SK-N-SH (cell line): Measurements from ENCODE around the gene SPATA21. TPM values are rescaled to one million over a fixed set of nuclear protein-coding genes. Genes with fewer than 3 reads are reported as not detected.

Experiments used
- CTCF ChIA-PET: fragments of 300-600, 350-600 bp; formaldehyde crosslinking; extraction: SDS; loops from one replicate; lab custom pipeline; 2021; lab: Yijun Ruan, JAX
- POLR2A ChIA-PET: fragments of 350-600 bp; sonication (Branson Sonifier 250); formaldehyde crosslinking; extraction: SDS; loops from one replicate; lab custom pipeline; 2020; ENCODE audit warnings: antibody characterized with exemption, inconsistent platforms; lab: Yijun Ruan, JAX
- DNase-seq: peaks from one replicate; pipeline ENCODE4 v3.0.0; 2012
- H2AFZ ChIP-seq: fragments of 200-600 bp; sonication (generic); 2 replicates; pipeline ENCODE4 v1.8.1; 2016; ENCODE audit warnings: antibody characterized with exemption, mild to moderate bottlenecking, low read depth
- H3F3A ChIP-seq: fragments of 200-600 bp; sonication (generic); replicated peaks from 2 replicates; pipeline ENCODE3; 2016; ENCODE audit warnings: antibody characterized with exemption, mild to moderate bottlenecking; ENCODE audit not compliant: insufficient read depth
- H3K27ac ChIP-seq, 2 experiments: fragments of 200-500 bp in 1 of 2; fragments of 200-600 bp in 1 of 2; sonication (Bioruptor generic) in 1 of 2; sonication (generic), shearing (Covaris generic) in 1 of 2; 2 replicates each; pipeline versions ENCODE4 v1.5.1 to v1.6.1; 2014 to 2016; ENCODE audit warnings: low read depth in 2 of 2, inconsistent platforms in 1 of 2, low read length in 1 of 2, mild to moderate bottlenecking in 1 of 2, mixed read lengths in 1 of 2
- H3K27me3 ChIP-seq: fragments of 200-600 bp; sonication (generic), shearing (Covaris generic); 2 replicates; pipeline ENCODE4 v1.6.1; 2016; ENCODE audit warnings: mixed run types; ENCODE audit not compliant: insufficient read depth
- H3K36me3 ChIP-seq, 2 experiments: fragments of 200-500 bp in 1 of 2; fragments of 200-600 bp in 1 of 2; sonication (Bioruptor generic) in 1 of 2; sonication (generic) in 1 of 2; replicated peaks in 1 of 2; 2 replicates each; pipeline versions ENCODE3 to v1.5.1; 2014 to 2016; ENCODE audit warnings: low read length in 1 of 2, mild to moderate bottlenecking in 1 of 2; ENCODE audit not compliant: insufficient read depth in 2 of 2, control insufficient read depth in 1 of 2
- H3K4me1 ChIP-seq, 2 experiments: fragments of 200-500 bp in 1 of 2; fragments of 200-600 bp in 1 of 2; sonication (Bioruptor generic) in 1 of 2; sonication (generic), shearing (Covaris generic) in 1 of 2; 2 replicates each; pipeline versions ENCODE4 v1.5.1 to v1.6.1; 2014 to 2016; ENCODE audit warnings: low read depth in 1 of 2, low read length in 1 of 2, mixed run types in 1 of 2; ENCODE audit not compliant: insufficient read depth in 2 of 2, control insufficient read depth in 1 of 2
- H3K4me2 ChIP-seq: fragments of 200-600 bp; sonication (generic), shearing (Covaris generic); 2 replicates; pipeline ENCODE4 v1.6.1; 2017; ENCODE audit warnings: mixed run types
- H3K4me3 ChIP-seq, 2 experiments: fragments of 200-500 bp in 1 of 2; fragments of 200-600 bp in 1 of 2; sonication (Bioruptor generic) in 1 of 2; sonication (generic), shearing (Covaris generic) in 1 of 2; 2 replicates each; pipeline versions ENCODE4 v1.5.1 to v1.8.1; 2014 to 2016; ENCODE audit warnings: low read depth in 2 of 2, inconsistent platforms in 1 of 2, low read length in 1 of 2, mild to moderate bottlenecking in 1 of 2, mixed read lengths in 1 of 2, moderate library complexity in 1 of 2
- H3K79me2 ChIP-seq: fragments of 200-600 bp; sonication (generic); 2 replicates; pipeline ENCODE4 v1.8.1; 2017; ENCODE audit warnings: mild to moderate bottlenecking; ENCODE audit not compliant: insufficient read depth
- H3K9ac ChIP-seq: fragments of 200-600 bp; sonication (generic); 2 replicates; pipeline ENCODE4 v1.6.1; 2017; ENCODE audit warnings: mixed run types
- H3K9me2 ChIP-seq: fragments of 200-600 bp; sonication (generic); 2 replicates; pipeline ENCODE4 v1.6.1; 2017; ENCODE audit warnings: mixed run types
- H3K9me3 ChIP-seq: fragments of 200-600 bp; sonication (generic); 2 replicates; pipeline ENCODE4 v1.6.1; 2017; ENCODE audit warnings: mixed run types, mild to moderate bottlenecking, moderate library complexity
- H4K20me1 ChIP-seq: fragments of 200-600 bp; sonication (generic); 2 replicates; pipeline ENCODE4 v1.6.1; 2017; ENCODE audit warnings: mild to moderate bottlenecking, mixed run types; ENCODE audit not compliant: insufficient read depth
- ELF1 ChIP-seq: IDR thresholded peaks from 2 replicates; pipeline ENCODE4 v1.4.0; 2012
- EZH2phosphoT487 ChIP-seq: fragments of 200-600 bp; sonication (generic); IDR thresholded peaks from 2 replicates; pipeline ENCODE4 v1.6.1; 2017; ENCODE audit warnings: low read depth, mixed run types, mild to moderate bottlenecking, antibody characterized with exemption, moderate library complexity, borderline replicate concordance
- FOXJ3 ChIP-seq: sonication (generic); formaldehyde crosslinking; IDR thresholded peaks from 2 replicates; pipeline ENCODE4 v1.5.1; 2020; ENCODE audit warnings: mild to moderate bottlenecking, missing genetic modification reagents
- FOXM1 ChIP-seq: IDR thresholded peaks from 2 replicates; pipeline ENCODE4 v1.4.0; 2012; ENCODE audit warnings: low read depth, mild to moderate bottlenecking
- GATA2 ChIP-seq: sonication (generic); formaldehyde crosslinking; IDR thresholded peaks from 2 replicates; pipeline ENCODE4 v1.5.0; 2020; ENCODE audit warnings: mild to moderate bottlenecking, missing genetic modification reagents
- JUND ChIP-seq: IDR thresholded peaks from 2 replicates; pipeline ENCODE4 v1.4.0; 2012
- MEF2A ChIP-seq: IDR thresholded peaks from 2 replicates; pipeline ENCODE4 v1.4.0; 2012; ENCODE audit warnings: low read depth, borderline replicate concordance
- RAD21 ChIP-seq: IDR thresholded peaks from 2 replicates; pipeline ENCODE4 v1.6.1; 2012; ENCODE audit warnings: mild to moderate bottlenecking, low read length
- RFX5 ChIP-seq: IDR thresholded peaks from 2 replicates; pipeline ENCODE4 v1.6.1; 2012; ENCODE audit warnings: mild to moderate bottlenecking, improper control_type of control experiment, low read length
- RXRA ChIP-seq: IDR thresholded peaks from 2 replicates; pipeline ENCODE4 v1.4.0; 2012; ENCODE audit warnings: low read depth, mild to moderate bottlenecking, borderline replicate concordance
- TAF1 ChIP-seq: IDR thresholded peaks from 2 replicates; pipeline ENCODE4 v1.6.1; 2012; ENCODE audit warnings: low read depth, mild to moderate bottlenecking, low read length, moderate library complexity, borderline replicate concordance
- TCF12 ChIP-seq: IDR thresholded peaks from 2 replicates; pipeline ENCODE4 v1.4.0; 2012
- WGBS: methylation state at CpG from one replicate; pipeline ENCODE4 v1.1.6; 2017; ENCODE audit warnings: low lambda C conversion rate; 5-methylcytosine and 5-hydroxymethylcytosine counted together
- polyA plus RNA-seq, 3 experiments: library from polyadenylated mRNA; depleted of rRNA; stranded (reverse); fragments of >200 nt; gene quantifications; 2 replicates each; pipeline ENCODE4 v1.2.3, GENCODE V29; 2012
- TF ChIP-seq, protein P1 (sequence below): IDR thresholded peaks from 2 replicates; pipeline ENCODE4 v1.4.0; 2012; ENCODE audit warnings: low read depth, borderline replicate concordance
- TF ChIP-seq, protein P2 (sequence below): fragments of 150-350 bp; IDR thresholded peaks from 2 replicates; pipeline ENCODE4 v1.6.1; 2017; ENCODE audit warnings: antibody characterized with exemption, low read length, low read depth, borderline replicate concordance
- TF ChIP-seq, protein P3 (sequence below): fragments of 150-350 bp; IDR thresholded peaks from 2 replicates; pipeline ENCODE4 v1.6.1; 2016; ENCODE audit warnings: mild to moderate bottlenecking, low read depth, low read length
- TF ChIP-seq, protein P4 (sequence below): IDR thresholded peaks from 2 replicates; pipeline ENCODE4 v1.6.1; 2012; ENCODE audit warnings: mild to moderate bottlenecking, low read depth, low read length, moderate library complexity

Gene SPATA21
- polyA plus RNA-seq, 1 of the 3 experiments (the other 2 are of a cell fraction), result 0.10 TPM

DNA sequence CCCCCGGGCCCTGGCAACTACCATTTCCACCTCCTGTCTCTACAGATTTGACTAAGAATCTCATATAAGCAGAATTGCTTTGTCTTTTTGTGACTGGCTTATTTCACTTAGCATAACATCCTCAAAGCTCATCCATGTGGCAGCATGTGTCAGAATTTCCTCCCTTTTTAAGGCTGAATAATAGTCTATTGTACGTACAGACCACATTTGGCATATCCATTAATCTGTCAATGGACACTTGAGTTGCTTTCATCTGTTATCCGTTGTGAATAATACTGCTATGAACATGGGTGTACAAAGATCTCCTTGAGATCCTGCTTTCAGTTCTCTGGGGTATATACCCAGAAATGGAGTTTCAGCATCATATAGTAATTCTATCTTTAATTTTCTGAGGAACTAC is 24.0 kb downstream of the SPATA21 start:
- no peak for TF ChIP-seq MEF2A
- no peak for TF ChIP-seq JUND
- TF ChIP-seq TAF1, result no peak
- TF ChIP-seq, protein P1, sequence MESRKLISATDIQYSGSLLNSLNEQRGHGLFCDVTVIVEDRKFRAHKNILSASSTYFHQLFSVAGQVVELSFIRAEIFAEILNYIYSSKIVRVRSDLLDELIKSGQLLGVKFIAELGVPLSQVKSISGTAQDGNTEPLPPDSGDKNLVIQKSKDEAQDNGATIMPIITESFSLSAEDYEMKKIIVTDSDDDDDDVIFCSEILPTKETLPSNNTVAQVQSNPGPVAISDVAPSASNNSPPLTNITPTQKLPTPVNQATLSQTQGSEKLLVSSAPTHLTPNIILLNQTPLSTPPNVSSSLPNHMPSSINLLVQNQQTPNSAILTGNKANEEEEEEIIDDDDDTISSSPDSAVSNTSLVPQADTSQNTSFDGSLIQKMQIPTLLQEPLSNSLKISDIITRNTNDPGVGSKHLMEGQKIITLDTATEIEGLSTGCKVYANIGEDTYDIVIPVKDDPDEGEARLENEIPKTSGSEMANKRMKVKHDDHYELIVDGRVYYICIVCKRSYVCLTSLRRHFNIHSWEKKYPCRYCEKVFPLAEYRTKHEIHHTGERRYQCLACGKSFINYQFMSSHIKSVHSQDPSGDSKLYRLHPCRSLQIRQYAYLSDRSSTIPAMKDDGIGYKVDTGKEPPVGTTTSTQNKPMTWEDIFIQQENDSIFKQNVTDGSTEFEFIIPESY, result no peak
- no peak for TF ChIP-seq EZH2phosphoT487
- TF ChIP-seq FOXM1, result no peak
- TF ChIP-seq GATA2 (CRISPR knock-in tag), result no peak
- TF ChIP-seq RAD21, result no peak
- no peak for TF ChIP-seq RFX5
- TF ChIP-seq, protein P2, sequence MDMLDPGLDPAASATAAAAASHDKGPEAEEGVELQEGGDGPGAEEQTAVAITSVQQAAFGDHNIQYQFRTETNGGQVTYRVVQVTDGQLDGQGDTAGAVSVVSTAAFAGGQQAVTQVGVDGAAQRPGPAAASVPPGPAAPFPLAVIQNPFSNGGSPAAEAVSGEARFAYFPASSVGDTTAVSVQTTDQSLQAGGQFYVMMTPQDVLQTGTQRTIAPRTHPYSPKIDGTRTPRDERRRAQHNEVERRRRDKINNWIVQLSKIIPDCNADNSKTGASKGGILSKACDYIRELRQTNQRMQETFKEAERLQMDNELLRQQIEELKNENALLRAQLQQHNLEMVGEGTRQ, result no peak
- TF ChIP-seq, protein P3, sequence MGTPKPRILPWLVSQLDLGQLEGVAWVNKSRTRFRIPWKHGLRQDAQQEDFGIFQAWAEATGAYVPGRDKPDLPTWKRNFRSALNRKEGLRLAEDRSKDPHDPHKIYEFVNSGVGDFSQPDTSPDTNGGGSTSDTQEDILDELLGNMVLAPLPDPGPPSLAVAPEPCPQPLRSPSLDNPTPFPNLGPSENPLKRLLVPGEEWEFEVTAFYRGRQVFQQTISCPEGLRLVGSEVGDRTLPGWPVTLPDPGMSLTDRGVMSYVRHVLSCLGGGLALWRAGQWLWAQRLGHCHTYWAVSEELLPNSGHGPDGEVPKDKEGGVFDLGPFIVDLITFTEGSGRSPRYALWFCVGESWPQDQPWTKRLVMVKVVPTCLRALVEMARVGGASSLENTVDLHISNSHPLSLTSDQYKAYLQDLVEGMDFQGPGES, result no peak
- TF ChIP-seq FOXJ3, result no peak
- TF ChIP-seq RXRA, result no peak
- no peak for TF ChIP-seq TCF12
- TF ChIP-seq, protein P4, sequence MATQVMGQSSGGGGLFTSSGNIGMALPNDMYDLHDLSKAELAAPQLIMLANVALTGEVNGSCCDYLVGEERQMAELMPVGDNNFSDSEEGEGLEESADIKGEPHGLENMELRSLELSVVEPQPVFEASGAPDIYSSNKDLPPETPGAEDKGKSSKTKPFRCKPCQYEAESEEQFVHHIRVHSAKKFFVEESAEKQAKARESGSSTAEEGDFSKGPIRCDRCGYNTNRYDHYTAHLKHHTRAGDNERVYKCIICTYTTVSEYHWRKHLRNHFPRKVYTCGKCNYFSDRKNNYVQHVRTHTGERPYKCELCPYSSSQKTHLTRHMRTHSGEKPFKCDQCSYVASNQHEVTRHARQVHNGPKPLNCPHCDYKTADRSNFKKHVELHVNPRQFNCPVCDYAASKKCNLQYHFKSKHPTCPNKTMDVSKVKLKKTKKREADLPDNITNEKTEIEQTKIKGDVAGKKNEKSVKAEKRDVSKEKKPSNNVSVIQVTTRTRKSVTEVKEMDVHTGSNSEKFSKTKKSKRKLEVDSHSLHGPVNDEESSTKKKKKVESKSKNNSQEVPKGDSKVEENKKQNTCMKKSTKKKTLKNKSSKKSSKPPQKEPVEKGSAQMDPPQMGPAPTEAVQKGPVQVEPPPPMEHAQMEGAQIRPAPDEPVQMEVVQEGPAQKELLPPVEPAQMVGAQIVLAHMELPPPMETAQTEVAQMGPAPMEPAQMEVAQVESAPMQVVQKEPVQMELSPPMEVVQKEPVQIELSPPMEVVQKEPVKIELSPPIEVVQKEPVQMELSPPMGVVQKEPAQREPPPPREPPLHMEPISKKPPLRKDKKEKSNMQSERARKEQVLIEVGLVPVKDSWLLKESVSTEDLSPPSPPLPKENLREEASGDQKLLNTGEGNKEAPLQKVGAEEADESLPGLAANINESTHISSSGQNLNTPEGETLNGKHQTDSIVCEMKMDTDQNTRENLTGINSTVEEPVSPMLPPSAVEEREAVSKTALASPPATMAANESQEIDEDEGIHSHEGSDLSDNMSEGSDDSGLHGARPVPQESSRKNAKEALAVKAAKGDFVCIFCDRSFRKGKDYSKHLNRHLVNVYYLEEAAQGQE, result no peak
- no peak for TF ChIP-seq ELF1
- H3K79me2 ChIP-seq, result no peaks in the 10 kb centered on the region
- no peaks in the 10 kb centered on the region for H3F3A ChIP-seq
- H3K4me3 ChIP-seq, result no peak overlapping the region
- no peak overlapping the region for H3K9ac ChIP-seq
- ChIA-PET CTCF (no interaction called here), POLR2A (no interaction called here)
- H3K9me2 ChIP-seq, result no peaks in the 10 kb centered on the region
- H3K4me1 ChIP-seq, result no peaks in the 10 kb centered on the region
- no peaks in the 10 kb centered on the region for H3K36me3 ChIP-seq
- H3K4me2 ChIP-seq, result no peak overlapping the region
- DNase-seq, result no peak
- 73% methylated on average over 3 of the region's 3 CpGs for WGBS
- H3K27ac ChIP-seq, result no peak overlapping the region
- no peaks in the 10 kb centered on the region for H3K9me3 ChIP-seq
- H4K20me1 ChIP-seq, result no peaks in the 10 kb centered on the region
- no peak overlapping the region for H2AFZ ChIP-seq
- no peaks in the 10 kb centered on the region for H3K27me3 ChIP-seq
